Activated CD4-positive, alpha-beta T cell treated with anti-CD3 and anti-CD28 coated beads for 24 hours (primary cell): Measurements from ENCODE around the gene OPCML.

Experiments used
- DNase-seq, 2 donors: peaks; one replicate each; pipeline ENCODE4 v3.0.0-alpha.2; 2020; ENCODE audit warnings: low read depth in 2 of 2

OPCML gene

GRCh38 chr11:133134314-133135173 is 397.8 kb downstream of the OPCML start:
- DNase-seq, result peak in 1 of 2 donors; percentile 27

- DNase-seq, result no peak
Measured at GRCh38 chr11:133133606-133134005, 398.7 kb downstream of the OPCML start.

- no peak for DNase-seq
Measured at GRCh38 chr11:133133050-133133449, 399.3 kb downstream of the OPCML start.

- no peak for DNase-seq
Measured at GRCh38 chr11:133127741-133128140, 404.6 kb downstream of the OPCML start.

- no peak for DNase-seq
Measured at GRCh38 chr11:133123796-133124195, 408.5 kb downstream of the OPCML start.

GRCh38 chr11:133123366-133123765 is 408.9 kb downstream of the OPCML start:
- DNase-seq, result no peak

GRCh38 chr11:133122256-133122655 is 410.0 kb downstream of the OPCML start:
- no peak for DNase-seq

- DNase-seq, result no peak
Measured at GRCh38 chr11:133118563-133119268, 413.6 kb downstream of the OPCML start.

- DNase-seq, result no peak
Measured at GRCh38 chr11:133115099-133115498, 417.2 kb downstream of the OPCML start.

- no peak for DNase-seq
Measured at GRCh38 chr11:133107763-133108162, 424.5 kb downstream of the OPCML start.

GRCh38 chr11:133107136-133107535 is 425.2 kb downstream of the OPCML start:
- no peak for DNase-seq

- no peak for DNase-seq
Measured at GRCh38 chr11:133106417-133106816, 425.9 kb downstream of the OPCML start.

GRCh38 chr11:133104009-133104744 is 428.1 kb downstream of the OPCML start:
- DNase-seq, result no peak

- DNase-seq, result no peak
Measured at GRCh38 chr11:133096981-133097380, 435.3 kb downstream of the OPCML start.

- no peak for DNase-seq
Measured at GRCh38 chr11:133086518-133086917, 445.8 kb downstream of the OPCML start.

- peak; percentile 9 to 53 for DNase-seq
Measured at GRCh38 chr11:133082841-133083488, 449.3 kb downstream of the OPCML start.

GRCh38 chr11:133082453-133082781 is 449.9 kb downstream of the OPCML start:
- no peak for DNase-seq

GRCh38 chr11:133081730-133082452 is 450.4 kb downstream of the OPCML start:
- DNase-seq, result no peak

GRCh38 chr11:133081020-133081419 is 451.3 kb downstream of the OPCML start:
- no peak for DNase-seq

GRCh38 chr11:133078591-133079404 is 453.5 kb downstream of the OPCML start:
- DNase-seq, result no peak
